Measurements from ENCODE around the gene TRA2A.

DNA sequence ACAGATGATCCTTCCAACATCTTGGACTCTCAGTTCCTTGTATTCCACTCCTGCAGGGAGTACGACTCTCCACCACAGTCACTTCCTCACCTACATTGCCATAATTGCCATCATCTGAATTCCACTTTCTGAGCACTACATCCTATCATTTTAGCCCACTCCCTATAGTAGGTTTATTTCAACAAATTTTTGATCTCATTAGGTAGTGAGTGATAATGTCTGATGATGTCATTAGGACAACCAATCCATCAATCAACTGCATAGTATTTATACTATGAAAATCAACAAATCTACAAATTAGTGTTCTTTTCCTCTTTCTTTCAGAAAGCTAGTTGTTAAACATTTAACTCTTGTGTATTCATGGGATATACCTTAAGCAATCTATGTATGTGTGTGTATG lies 13.7 kb upstream of the TRA2A start:
- no peak for TF ChIP-seq NFE2L2 (conservative IDR thresholded peaks at IDR 0.05; ENCODE audit: low read length)
- TF ChIP-seq, protein P1, sequence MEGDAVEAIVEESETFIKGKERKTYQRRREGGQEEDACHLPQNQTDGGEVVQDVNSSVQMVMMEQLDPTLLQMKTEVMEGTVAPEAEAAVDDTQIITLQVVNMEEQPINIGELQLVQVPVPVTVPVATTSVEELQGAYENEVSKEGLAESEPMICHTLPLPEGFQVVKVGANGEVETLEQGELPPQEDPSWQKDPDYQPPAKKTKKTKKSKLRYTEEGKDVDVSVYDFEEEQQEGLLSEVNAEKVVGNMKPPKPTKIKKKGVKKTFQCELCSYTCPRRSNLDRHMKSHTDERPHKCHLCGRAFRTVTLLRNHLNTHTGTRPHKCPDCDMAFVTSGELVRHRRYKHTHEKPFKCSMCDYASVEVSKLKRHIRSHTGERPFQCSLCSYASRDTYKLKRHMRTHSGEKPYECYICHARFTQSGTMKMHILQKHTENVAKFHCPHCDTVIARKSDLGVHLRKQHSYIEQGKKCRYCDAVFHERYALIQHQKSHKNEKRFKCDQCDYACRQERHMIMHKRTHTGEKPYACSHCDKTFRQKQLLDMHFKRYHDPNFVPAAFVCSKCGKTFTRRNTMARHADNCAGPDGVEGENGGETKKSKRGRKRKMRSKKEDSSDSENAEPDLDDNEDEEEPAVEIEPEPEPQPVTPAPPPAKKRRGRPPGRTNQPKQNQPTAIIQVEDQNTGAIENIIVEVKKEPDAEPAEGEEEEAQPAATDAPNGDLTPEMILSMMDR (IDR thresholded peaks at IDR 0.05), result no peak
- TF ChIP-seq, protein P2, sequence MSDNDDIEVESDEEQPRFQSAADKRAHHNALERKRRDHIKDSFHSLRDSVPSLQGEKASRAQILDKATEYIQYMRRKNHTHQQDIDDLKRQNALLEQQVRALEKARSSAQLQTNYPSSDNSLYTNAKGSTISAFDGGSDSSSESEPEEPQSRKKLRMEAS (IDR thresholded peaks at IDR 0.05), result no peak
- TF ChIP-seq MAFK (IDR thresholded peaks at IDR 0.05; ENCODE audit: partially characterized antibody), result no peak
